ENCODE results near the gene XRCC5. TPM values are rescaled to one million over a fixed set of nuclear protein-coding genes. Genes with fewer than 3 reads are reported as not detected.

XRCC5 gene
- total and polyA plus RNA-seq, 8 donors = 29.0 to 117 (median 88.1) TPM

- no peak for FAIRE-seq
- Histone ChIP-seq H3K9me3 (no peaks in the 10 kb centered on the region), H3K27me3 (no peaks in the 10 kb centered on the region), H3K27ac (no peak overlapping the region), H3K36me3 (peaks cover 0 to 30% (median 6%) of the 10 kb centered on the region in 3 donors), H3K4me3 (no peak overlapping the region), H3K4me1 (no peaks in the 10 kb centered on the region)
- ATAC-seq = no peak
- TF ChIP-seq, protein P1, sequence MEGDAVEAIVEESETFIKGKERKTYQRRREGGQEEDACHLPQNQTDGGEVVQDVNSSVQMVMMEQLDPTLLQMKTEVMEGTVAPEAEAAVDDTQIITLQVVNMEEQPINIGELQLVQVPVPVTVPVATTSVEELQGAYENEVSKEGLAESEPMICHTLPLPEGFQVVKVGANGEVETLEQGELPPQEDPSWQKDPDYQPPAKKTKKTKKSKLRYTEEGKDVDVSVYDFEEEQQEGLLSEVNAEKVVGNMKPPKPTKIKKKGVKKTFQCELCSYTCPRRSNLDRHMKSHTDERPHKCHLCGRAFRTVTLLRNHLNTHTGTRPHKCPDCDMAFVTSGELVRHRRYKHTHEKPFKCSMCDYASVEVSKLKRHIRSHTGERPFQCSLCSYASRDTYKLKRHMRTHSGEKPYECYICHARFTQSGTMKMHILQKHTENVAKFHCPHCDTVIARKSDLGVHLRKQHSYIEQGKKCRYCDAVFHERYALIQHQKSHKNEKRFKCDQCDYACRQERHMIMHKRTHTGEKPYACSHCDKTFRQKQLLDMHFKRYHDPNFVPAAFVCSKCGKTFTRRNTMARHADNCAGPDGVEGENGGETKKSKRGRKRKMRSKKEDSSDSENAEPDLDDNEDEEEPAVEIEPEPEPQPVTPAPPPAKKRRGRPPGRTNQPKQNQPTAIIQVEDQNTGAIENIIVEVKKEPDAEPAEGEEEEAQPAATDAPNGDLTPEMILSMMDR (IDR thresholded peaks at IDR 0.05) = no peak
- no peak for DNase-seq
- intact Hi-C loops (cut with DNase I) = no loop called here
- WGBS, 2 donors = 83% methylated on average over 4 of the region's 4 CpGs
Measured at GRCh38 chr2:216148983-216149382, 39.8 kb downstream of the XRCC5 start.

GRCh38 chr2:216149741-216150140 is 40.6 kb downstream of the XRCC5 start:
- FAIRE-seq (no peak), ATAC-seq (no peak), DNase-seq (no peak)
- TF ChIP-seq, protein P1 (IDR thresholded peaks at IDR 0.05) = no peak
- Histone ChIP-seq H3K4me3 (no peak overlapping the region), H3K27me3 (no peaks in the 10 kb centered on the region), H3K36me3 (peaks cover 0 to 31% (median 3%) of the 10 kb centered on the region in 3 donors), H3K9me3 (no peaks in the 10 kb centered on the region), H3K27ac (no peak overlapping the region), H3K4me1 (no peaks in the 10 kb centered on the region)
- WGBS, 2 donors = 82 to 85% methylated on average over 5 of the region's 5 CpGs
- intact Hi-C loops (cut with DNase I) = no loop called here

GRCh38 chr2:216151313-216152025 is 42.3 kb downstream of the XRCC5 start:
- DNase-seq (no peak), FAIRE-seq (no peak), ATAC-seq (no peak)
- TF ChIP-seq, protein P1 (IDR thresholded peaks at IDR 0.05) = no peak
- Histone ChIP-seq H3K4me1 (no peaks in the 10 kb centered on the region), H3K4me3 (no peak overlapping the region), H3K36me3 (peaks cover 0 to 36% (median 4%) of the 10 kb centered on the region in 3 donors), H3K9me3 (no peaks in the 10 kb centered on the region), H3K27ac (no peak overlapping the region), H3K27me3 (no peaks in the 10 kb centered on the region)
- WGBS, 2 donors = 91 to 93% methylated on average over 7 of the region's 7 CpGs
- intact Hi-C loops (cut with DNase I) = no loop called here

GRCh38 chr2:216155954-216156353 is 46.8 kb downstream of the XRCC5 start:
- DNase-seq = no peak
- Histone ChIP-seq H3K27ac (no peak overlapping the region), H3K4me1 (no peaks in the 10 kb centered on the region), H3K9me3 (no peaks in the 10 kb centered on the region), H3K4me3 (no peak overlapping the region), H3K36me3 (peaks cover 0 to 39% (median 3%) of the 10 kb centered on the region in 3 donors), H3K27me3 (no peaks in the 10 kb centered on the region)
- TF ChIP-seq, protein P1 (IDR thresholded peaks at IDR 0.05) = no peak
- WGBS, 2 donors = 82 to 87% methylated on average over 3 of the region's 3 CpGs
- intact Hi-C loops (cut with DNase I) = no loop called here
- FAIRE-seq = no peak
- ATAC-seq = no peak

DNA sequence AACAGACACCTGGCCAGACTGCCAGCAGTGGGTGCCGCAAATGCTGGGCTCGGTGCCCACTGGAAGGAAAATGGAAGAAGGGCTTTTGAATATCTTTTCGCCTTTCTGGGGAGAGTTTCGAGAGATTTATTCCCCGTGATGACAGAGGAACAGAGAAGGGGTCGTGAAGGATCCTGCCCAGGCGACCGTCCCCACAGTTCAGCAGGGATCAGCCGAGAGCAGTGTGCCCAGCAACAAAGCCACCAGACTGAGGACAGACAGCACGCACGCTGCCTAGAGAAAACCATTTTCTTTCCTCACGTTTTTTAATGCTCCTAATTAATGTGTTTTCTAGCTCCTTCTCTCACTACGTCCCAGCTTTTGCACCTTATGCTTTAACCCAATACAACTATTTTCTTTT is 47.7 kb downstream of the XRCC5 start:
- Histone ChIP-seq H3K27ac (no peak overlapping the region), H3K4me3 (no peak overlapping the region), H3K9me3 (no peaks in the 10 kb centered on the region), H3K27me3 (no peaks in the 10 kb centered on the region), H3K36me3 (peaks cover 3 to 41% (median 4%) of the 10 kb centered on the region in 3 donors), H3K4me1 (no peaks in the 10 kb centered on the region)
- WGBS, 2 donors = 96 to 98% methylated on average over 13 of the region's 13 CpGs
- no peak for DNase-seq
- intact Hi-C loops (cut with DNase I) = no loop called here
- no peak for FAIRE-seq
- TF ChIP-seq, protein P1 (IDR thresholded peaks at IDR 0.05) = no peak
- no peak for ATAC-seq

Measured in pancreas (tissue), 10 donors.